Motor neuron (in vitro differentiated cells): Measurements from ENCODE around the gene ME3. TPM values are rescaled to one million over a fixed set of nuclear protein-coding genes. Genes with fewer than 3 reads are reported as not detected.
"Not testable (repeated sequence)": the region's sequence is repeated elsewhere in the genome, so short reads cannot be mapped to it uniquely, and the experiment has no call there.

Experiments
- ATAC-seq, 8 experiments: fragments of 200-7000 bp; cut with Tn5 transposase; replicated peaks in 6 of 8; 2 replicates each; pipeline ENCODE4 v1.8.0; 2021; ENCODE audit warnings: mild to moderate bottlenecking in 8 of 8, moderate library complexity in 8 of 8
- H3K27ac ChIP-seq, 2 donors: fragments of 250-450 bp; sonication (Bioruptor Pico); 2 replicates each; pipeline ENCODE4 v1.9.0; 2021; ENCODE audit warnings: antibody characterized with exemption in 2 of 2, mild to moderate bottlenecking in 2 of 2, moderate library complexity in 1 of 2
- H3K4me1 ChIP-seq, 2 donors: fragments of 250-450 bp; sonication (Bioruptor Pico); replicated peaks in 1 of 2; 2 replicates each; pipeline ENCODE4 v1.6.1; 2021; ENCODE audit warnings: antibody characterized with exemption in 2 of 2, mild to moderate bottlenecking in 2 of 2, moderate library complexity in 1 of 2
- H3K4me3 ChIP-seq, 5 donors: fragments of 250-450 bp; sonication (Bioruptor Pico); 2 replicates each; pipeline ENCODE4 v1.9.0; 2021; ENCODE audit warnings: antibody characterized with exemption in 5 of 5, mild to moderate bottlenecking in 5 of 5, moderate library complexity in 4 of 5
- WGBS, 10 experiments: fragments of 450-650 bp; shearing (Covaris generic); methylation state at CpG; one replicate each; pipeline ENCODE4 v1.0.0; 2022; 5-methylcytosine and 5-hydroxymethylcytosine counted together
- in situ Hi-C, 9 experiments: fragments of 400-800 bp; cut with MboI; loops; one replicate each; pipeline ENCODE4 v1.15.0; 2021; ENCODE audit warnings: low sequenced_read_pairs in 9 of 9, low pct_unique_long_range_greater_than_20kb in 2 of 9; ENCODE audit not compliant: unreplicated experiment in 9 of 9
- total RNA-seq, 8 experiments: library from RNA; unstranded; fragments of 300-600 nt; gene quantifications; 2 replicates each; pipeline versions ENCODE4 v1.2.3 to v1.2.4, GENCODE V29; 2022

The ME3 gene
- total RNA-seq, 8 experiments from 2014 or later = 3.3 to 13.0 (median 9.6) TPM

- in situ Hi-C loops = loop anchor here in 2 of 9 experiments (25.0 kb wide), 1 partner anchor 141 kb away; the partner anchor contains the start of gene PRSS23 (in 2 of the 2)
- H3K4me1 ChIP-seq = peaks cover 6 to 10% of the 10 kb centered on the region in 2 donors
- no peak for ATAC-seq
- WGBS, 10 experiments = 44 to 78% (median 63%) methylated on average over 1 to 3 of the region's 3 CpGs
- no peak overlapping the region for H3K27ac ChIP-seq
- H3K4me3 ChIP-seq = peak overlapping the region in 2 of 5 donors; percentile 33 to 42
Observed at GRCh38 chr11:86670911-86671310, 1.5 kb downstream of the ME3 start.

- Histone ChIP-seq H3K4me1 (peaks cover 6 to 10% of the 10 kb centered on the region in 2 donors), H3K27ac (no peak overlapping the region), H3K4me3 (no peak overlapping the region)
- in situ Hi-C loops = loop anchor here in 2 of 9 experiments (25.0 kb wide), 1 partner anchor 142 kb away; the partner anchor contains the start of gene PRSS23 (in 2 of the 2)
- WGBS, 10 experiments = 62 to 93% (median 78%) methylated on average over 2 to 5 of the region's 5 CpGs
- ATAC-seq = no peak
Observed at GRCh38 chr11:86670181-86670580, 2.2 kb downstream of the ME3 start.

GRCh38 chr11:86669424-86669823 is 3.0 kb downstream of the ME3 start:
- in situ Hi-C loops = loop anchor here in 2 of 9 experiments (25.0 kb wide), 1 partner anchor 143 kb away; the partner anchor contains the start of gene PRSS23 (in 2 of the 2)
- no peak overlapping the region for H3K27ac ChIP-seq
- peak in 2 of 8 experiments; percentile 34 to 36 for ATAC-seq
- H3K4me1 ChIP-seq = peaks cover 6 to 10% of the 10 kb centered on the region in 2 donors
- H3K4me3 ChIP-seq = no peak overlapping the region
- 44 to 89% (median 79%) methylated on average over 1 to 7 of the region's 7 CpGs for WGBS, 10 experiments

GRCh38 chr11:86668929-86669328 is 3.5 kb downstream of the ME3 start:
- in situ Hi-C loops = loop anchor here in 2 of 9 experiments (25.0 kb wide), 1 partner anchor 143 kb away; the partner anchor contains the start of gene PRSS23 (in 2 of the 2)
- Histone ChIP-seq H3K4me1 (peaks cover 6 to 10% of the 10 kb centered on the region in 2 donors), H3K27ac (no peak overlapping the region), H3K4me3 (no peak overlapping the region)
- ATAC-seq = no peak

DNA sequence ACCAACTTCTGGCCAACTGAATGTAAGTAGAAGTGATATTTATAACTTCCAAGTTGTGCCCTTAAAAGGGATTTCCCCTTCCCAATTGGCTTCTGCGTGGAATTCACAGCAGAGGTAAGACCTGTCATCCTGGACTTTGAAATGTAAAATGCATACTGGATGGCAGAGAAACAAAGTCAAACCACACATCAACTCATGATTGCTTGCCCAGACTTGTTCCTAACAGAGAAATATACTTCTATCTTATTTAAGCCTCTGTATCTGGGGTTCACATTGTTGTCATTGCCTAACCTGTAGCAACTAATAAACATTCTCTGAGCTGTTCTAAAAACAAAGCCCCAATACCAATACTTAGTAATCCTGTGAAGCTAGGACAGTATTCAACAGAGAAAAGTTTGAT is 6.2 kb downstream of the ME3 start:
- in situ Hi-C loops = loop anchor here in 2 of 9 experiments (25.0 kb wide), 1 partner anchor 146 kb away; the partner anchor contains the start of gene PRSS23 (in 2 of the 2)
- no peak overlapping the region for H3K27ac ChIP-seq
- 60 to 100% (median 100%) methylated on average over 1 of the region's 1 CpG; no CpG with 5 or more reads in 5 of the 10 experiments for WGBS, 10 experiments
- peaks cover 3 to 23% of the 10 kb centered on the region in 2 donors for H3K4me1 ChIP-seq
- no peak for ATAC-seq
- no peak overlapping the region for H3K4me3 ChIP-seq

GRCh38 chr11:86664930-86665329 is 7.5 kb downstream of the ME3 start:
- Histone ChIP-seq H3K4me1 (peaks cover 3 to 23% of the 10 kb centered on the region in 2 donors), H3K27ac (no peak overlapping the region), H3K4me3 (no peak overlapping the region)
- no peak for ATAC-seq
- in situ Hi-C loops = loop anchor here in 2 of 9 experiments (25.0 kb wide), 1 partner anchor 147 kb away; the partner anchor contains the start of gene PRSS23 (in 2 of the 2)
- WGBS, 10 experiments = 100% methylated on average over 1 to 3 of the region's 3 CpGs; no CpG with 5 or more reads in 5 of the 10 experiments

DNA sequence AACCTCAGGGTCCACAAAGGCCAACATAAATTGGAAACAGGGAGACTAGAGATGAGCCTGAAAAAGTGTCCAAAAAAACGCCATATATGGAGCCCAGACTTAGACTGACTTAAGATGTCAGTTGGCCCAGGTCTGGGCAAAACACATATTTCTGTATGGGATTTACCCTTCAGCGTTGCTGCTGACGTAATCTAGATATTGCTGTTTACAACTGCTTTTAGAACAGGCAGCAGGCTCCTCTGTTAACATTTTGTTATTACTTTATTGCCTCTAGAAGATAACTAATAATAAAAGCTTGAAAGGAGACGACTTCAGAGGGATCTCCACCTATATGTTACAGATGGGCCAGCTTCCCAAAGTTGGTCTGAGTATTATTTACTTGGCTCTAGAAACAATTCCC is 8.7 kb downstream of the ME3 start:
- WGBS, 10 experiments = 72 to 100% (median 84%) methylated on average over 2 to 4 of the region's 4 CpGs; no CpG with 5 or more reads in 1 of the 10 experiments
- Histone ChIP-seq H3K4me3 (no peak overlapping the region), H3K4me1 (peaks cover 0 to 13% of the 10 kb centered on the region in 2 donors), H3K27ac (no peak overlapping the region)
- ATAC-seq = no peak
- in situ Hi-C loops = loop anchor here in 2 of 9 experiments (25.0 kb wide), 1 partner anchor 149 kb away; the partner anchor contains the start of gene PRSS23 (in 2 of the 2)

DNA sequence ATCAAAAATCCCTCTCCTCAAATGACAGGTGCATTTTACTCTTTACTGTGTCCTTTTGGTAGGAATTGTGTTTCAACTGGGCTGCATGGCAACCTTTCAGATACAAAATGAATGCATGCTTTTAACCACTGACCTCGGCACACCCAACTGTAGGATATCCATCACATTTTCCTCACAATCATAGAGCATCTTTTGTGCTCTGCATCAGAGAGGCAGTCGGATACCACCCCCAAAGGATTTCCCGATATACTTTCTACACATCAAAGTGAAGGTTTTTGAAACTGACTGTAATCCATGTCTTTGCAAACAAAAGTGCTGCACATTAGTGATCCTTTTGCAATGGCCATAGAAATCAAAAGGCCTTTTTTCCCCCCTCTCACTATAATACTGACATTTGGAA is 9.1 kb downstream of the ME3 start:
- peak in 1 of 8 experiments; percentile 44 for ATAC-seq
- Histone ChIP-seq H3K4me1 (peaks cover 0 to 13% of the 10 kb centered on the region in 2 donors), H3K27ac (no peak overlapping the region), H3K4me3 (no peak overlapping the region)
- WGBS, 10 experiments = 50 to 100% (median 90%) methylated on average over 1 to 3 of the region's 3 CpGs; no CpG with 5 or more reads in 1 of the 10 experiments
- in situ Hi-C loops = loop anchor here in 2 of 9 experiments (25.0 kb wide), 1 partner anchor 149 kb away; the partner anchor contains the start of gene PRSS23 (in 2 of the 2)

GRCh38 chr11:86660736-86661135 is 11.7 kb downstream of the ME3 start:
- WGBS, 10 experiments = 40 to 100% (median 71%) methylated on average over 1 to 2 of the region's 2 CpGs; no CpG with 5 or more reads in 5 of the 10 experiments
- no peak for ATAC-seq
- in situ Hi-C loops = loop anchor here in 2 of 9 experiments (25.0 kb wide), 1 partner anchor 152 kb away; the partner anchor contains the start of gene PRSS23 (in 2 of the 2)

GRCh38 chr11:86660088-86660487 is 12.3 kb downstream of the ME3 start:
- Histone ChIP-seq H3K27ac (no peak overlapping the region), H3K4me1 (peaks cover 0 to 13% of the 10 kb centered on the region in 2 donors), H3K4me3 (no peak overlapping the region)
- in situ Hi-C loops = loop anchor here in 2 of 9 experiments (25.0 kb wide), 1 partner anchor 152 kb away; the partner anchor contains the start of gene PRSS23 (in 2 of the 2)
- 0 to 100% (median 74%) methylated on average over 1 to 2 of the region's 2 CpGs; no CpG with 5 or more reads in 3 of the 10 experiments for WGBS, 10 experiments
- peak in 3 of 8 experiments; percentile 83 to 98 (median 96) for ATAC-seq

More at GRCh38 chr11:86660736-86661135, 11.7 kb downstream of the ME3 start:
- peaks cover 0 to 13% of the 10 kb centered on the region in 2 donors for H3K4me1 ChIP-seq
- H3K4me3 ChIP-seq = no peak overlapping the region
- H3K27ac ChIP-seq = no peak overlapping the region

DNA sequence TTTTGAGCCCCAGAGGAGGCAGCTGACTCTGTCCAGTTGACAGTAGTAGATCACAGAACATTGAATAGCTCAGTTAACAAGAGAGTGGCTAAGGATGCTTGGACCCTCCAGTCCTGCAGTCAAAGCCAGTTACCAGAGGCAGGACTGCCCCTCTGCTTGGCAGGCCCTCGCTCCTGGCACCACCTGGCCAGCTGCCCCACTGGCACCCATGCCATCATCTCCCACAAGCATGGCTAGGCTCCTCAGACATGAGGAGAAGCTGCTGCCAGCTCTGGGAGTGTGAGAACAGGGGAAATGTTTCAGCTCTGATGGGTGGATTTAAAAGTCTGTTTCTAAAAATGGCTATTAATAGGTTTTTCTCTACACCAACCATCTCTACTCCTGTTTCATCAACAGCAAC is 13.9 kb downstream of the ME3 start:
- in situ Hi-C loops = loop anchor here in 2 of 9 experiments (25.0 kb wide), 1 partner anchor 154 kb away; the partner anchor contains the start of gene PRSS23 (in 2 of the 2)
- no peak overlapping the region for H3K27ac ChIP-seq
- peaks cover 0 to 10% of the 10 kb centered on the region in 2 donors for H3K4me1 ChIP-seq
- WGBS, 10 experiments = 80% methylated on average over 1 of the region's 1 CpG; no CpG with 5 or more reads in 9 of the 10 experiments
- H3K4me3 ChIP-seq = no peak overlapping the region
- no peak for ATAC-seq

GRCh38 chr11:86645212-86645611 is 27.2 kb downstream of the ME3 start:
- in situ Hi-C loops = loop anchor here in 1 of 9 experiments (25.0 kb wide), 1 partner anchor 167 kb away; the partner anchor contains the start of gene PRSS23
- not testable (repeated sequence) for H3K27ac ChIP-seq, H3K4me1 ChIP-seq, H3K4me3 ChIP-seq, ATAC-seq
- WGBS, 10 experiments = 60 to 88% (median 87%) methylated on average over 2 to 3 of the region's 3 CpGs; no CpG with 5 or more reads in 7 of the 10 experiments

GRCh38 chr11:86644291-86644690 is 28.1 kb downstream of the ME3 start:
- WGBS, 10 experiments = 80 to 100% (median 97%) methylated on average over 1 to 2 of the region's 2 CpGs; no CpG with 5 or more reads in 4 of the 10 experiments
- no peak for ATAC-seq
- in situ Hi-C loops = loop anchor here in 1 of 9 experiments (25.0 kb wide), 1 partner anchor 168 kb away; the partner anchor contains the start of gene PRSS23
- Histone ChIP-seq H3K4me3 (no peak overlapping the region), H3K27ac (no peak overlapping the region), H3K4me1 (no peaks in the 10 kb centered on the region)
